Lung microvascular endothelial cell (primary cell): ENCODE measurements around the gene ACSL3. TPM values are rescaled to one million over a fixed set of nuclear protein-coding genes. Genes with fewer than 3 reads are reported as not detected.
A peak's percentile ranks its signal among the peaks of the same experiment; 100 is the strongest.
"Not testable (repeated sequence)": the region's sequence is repeated elsewhere in the genome, so short reads cannot be mapped to it uniquely, and the experiment has no call there.

ENCODE experiments used
- DNase-seq, 2 donors: peaks; one replicate each; pipeline versions ENCODE4 v3.0.0 to v3.0.0-alpha.2; 2010; ENCODE audit warnings: low read depth in 2 of 2
- total RNA-seq: library from RNA; depleted of rRNA; stranded (reverse); fragments of >200 nt; gene quantifications from 2 replicates; pipeline ENCODE4 v1.2.1, GENCODE V29; 2014

Gene ACSL3
- total RNA-seq, 1 donor from 2014 or later: 109 TPM

GRCh38 chr2:222969491-222969890 lies 108.7 kb downstream of the ACSL3 start:
- no peak for DNase-seq

GRCh38 chr2:222972420-222972819 lies 111.6 kb downstream of the ACSL3 start:
- DNase-seq: no peak

- no peak for DNase-seq
Observed at GRCh38 chr2:222973237-222973636, 112.4 kb downstream of the ACSL3 start.

- DNase-seq: peak in 1 of 2 donors; percentile 18
Observed at GRCh38 chr2:222973733-222974132, 112.9 kb downstream of the ACSL3 start.

GRCh38 chr2:222976521-222977061 lies 115.8 kb downstream of the ACSL3 start:
- no peak for DNase-seq

GRCh38 chr2:222977121-222977520 lies 116.3 kb downstream of the ACSL3 start:
- DNase-seq: no peak

GRCh38 chr2:222978850-222979249 lies 118.0 kb downstream of the ACSL3 start:
- no peak for DNase-seq

- no peak for DNase-seq
Observed at GRCh38 chr2:222979484-222979883, 118.6 kb downstream of the ACSL3 start.

GRCh38 chr2:222982010-222982908 lies 121.4 kb downstream of the ACSL3 start:
- peak; percentile 51 to 75 for DNase-seq

- no peak for DNase-seq
Observed at GRCh38 chr2:222982909-222983265, 122.1 kb downstream of the ACSL3 start.

- DNase-seq: no peak
Observed at GRCh38 chr2:222984908-222985307, 124.1 kb downstream of the ACSL3 start.

- no peak for DNase-seq
Observed at GRCh38 chr2:222989431-222989830, 128.6 kb downstream of the ACSL3 start.

- DNase-seq: not testable (repeated sequence)
Observed at GRCh38 chr2:222990206-222990605, 129.4 kb downstream of the ACSL3 start.

GRCh38 chr2:222992137-222992536 lies 131.3 kb downstream of the ACSL3 start:
- DNase-seq: no peak

Other genes with a start within 250 kb of the ACSL3 start
- 5.4 and 8.1 TPM in 2 replicates for gene FARSB, start 204.9 kb upstream of the ACSL3 start, total RNA-seq
- not detected in 2 replicates for gene MOGAT1, start 189.4 kb upstream of the ACSL3 start, total RNA-seq
- gene KCNE4, start 191.2 kb downstream of the ACSL3 start, total RNA-seq: under 0.01 TPM in 2 replicates